HG03439 (cell line): ENCODE measurements around the gene PHLDB3.
"Not testable (repeated sequence)": the region's sequence is repeated elsewhere in the genome, so short reads cannot be mapped to it uniquely, and the experiment has no call there.

ENCODE experiments used
- ATAC-seq: cut with Tn5 transposase; IDR thresholded peaks from one replicate; pipeline ENCODE4 v1.9.1; 2021; ENCODE audit warnings: mild to moderate bottlenecking, moderate library complexity; ENCODE audit not compliant: unreplicated experiment

The PHLDB3 gene

DNA sequence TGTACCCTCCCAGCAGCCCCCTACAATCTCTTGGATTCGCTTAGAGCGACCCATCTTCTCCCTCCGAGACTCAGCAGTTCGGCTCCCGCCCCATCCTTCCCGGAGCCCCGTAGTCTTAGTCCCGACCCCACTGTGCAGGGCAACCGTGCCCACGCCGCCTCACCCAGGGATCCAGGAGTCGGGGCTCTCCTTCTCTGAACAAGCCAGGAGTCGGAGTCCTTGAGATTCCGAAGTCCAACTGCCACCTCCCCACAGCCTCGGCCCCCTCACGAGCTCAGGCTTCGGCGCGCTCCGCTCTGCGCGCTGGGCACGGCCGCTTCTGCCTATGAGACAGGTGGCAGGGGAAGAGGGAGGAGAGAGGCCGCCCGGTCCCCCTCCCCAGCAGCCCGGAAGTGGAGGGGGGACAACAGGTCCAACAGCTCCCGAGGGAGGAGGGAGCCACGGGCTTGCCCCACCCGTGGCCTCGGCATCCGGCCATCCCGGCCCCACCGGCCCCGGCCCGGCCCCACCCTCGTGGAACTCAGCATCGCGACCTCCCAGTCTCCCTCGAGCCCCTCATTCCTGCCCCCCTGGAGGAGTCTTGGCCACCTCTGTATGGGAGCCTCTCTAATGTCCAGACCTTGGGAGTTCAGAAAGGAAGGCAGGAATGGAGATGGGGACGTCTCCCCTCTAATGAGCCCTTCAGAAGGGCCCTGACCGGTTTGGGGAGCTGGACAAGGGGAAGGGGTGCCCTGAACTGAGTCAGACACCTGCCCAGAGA, at the start of gene PHLDB3:
TSS of gene PHLDB3 (minus strand) at position 321 of the 760 bp plus-strand sequence. CDS start 628 bp downstream, outside the sequence.
- peak; percentile 14 for ATAC-seq

DNA sequence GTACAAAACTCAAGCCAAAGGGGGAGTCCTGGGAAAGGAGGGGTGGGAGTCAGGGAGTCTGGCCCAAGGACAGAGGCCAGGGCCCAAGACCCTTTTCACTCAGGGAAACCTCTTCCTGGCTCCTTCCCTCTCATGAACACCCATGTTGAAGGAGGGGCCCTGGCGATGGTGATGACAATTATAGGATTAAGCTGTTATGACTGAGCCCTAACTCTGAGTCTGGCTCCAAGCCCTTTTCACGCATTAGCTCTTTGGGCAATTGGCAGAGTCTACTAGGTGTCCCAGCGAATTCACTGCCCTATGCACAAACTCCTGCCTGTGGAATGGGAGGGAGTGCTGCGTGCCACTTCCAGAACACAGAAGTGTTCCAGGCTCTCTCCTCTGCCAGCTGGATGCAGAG, 49.1 kb upstream of the PHLDB3 start:
- ATAC-seq = no peak

- ATAC-seq = no peak
These were observed 48.1 kb upstream of the PHLDB3 start for GRCh38 chr19:43552616-43553015.

GRCh38 chr19:43552198-43552450, 47.6 kb upstream of the PHLDB3 start:
- no peak for ATAC-seq

DNA sequence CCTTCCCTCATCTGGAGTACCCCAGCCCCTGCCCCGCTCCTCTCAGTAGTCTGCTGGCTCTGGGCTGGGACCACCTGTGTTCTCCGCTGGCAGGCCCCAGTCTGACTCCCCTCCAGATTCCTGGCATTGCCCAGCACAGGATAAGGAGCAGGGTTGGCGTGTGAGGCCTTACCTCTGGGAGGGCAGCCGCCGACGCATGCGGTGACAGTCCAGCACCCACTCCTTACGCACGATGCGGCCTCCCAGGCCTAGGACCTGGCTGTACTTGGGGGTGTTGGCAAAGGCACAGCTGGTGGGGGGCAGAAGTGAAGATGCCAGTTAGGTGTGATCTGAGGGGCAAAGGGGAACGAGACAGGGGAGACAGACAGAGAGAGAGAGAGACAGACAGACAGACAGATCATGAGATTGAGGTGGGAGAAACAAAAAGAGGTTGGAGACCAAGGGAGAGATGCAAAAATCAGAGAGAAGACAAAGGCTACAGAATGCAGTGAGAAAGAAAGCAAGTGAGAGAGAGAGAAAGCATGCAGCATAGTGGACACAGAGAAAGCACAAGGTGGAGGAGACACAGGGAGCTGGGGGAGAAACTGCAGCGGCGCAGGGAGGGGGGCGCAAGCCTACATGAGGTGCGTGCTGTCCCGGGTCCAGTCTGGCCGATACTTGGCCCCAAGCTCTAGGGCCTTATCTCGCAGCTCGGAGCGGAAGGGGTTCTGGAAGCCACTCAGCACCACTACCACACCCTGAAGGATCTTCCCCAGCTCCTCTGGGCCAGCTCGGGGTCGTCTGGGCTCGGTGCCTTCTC, 47.1 kb upstream of the PHLDB3 start:
- no peak for ATAC-seq

DNA sequence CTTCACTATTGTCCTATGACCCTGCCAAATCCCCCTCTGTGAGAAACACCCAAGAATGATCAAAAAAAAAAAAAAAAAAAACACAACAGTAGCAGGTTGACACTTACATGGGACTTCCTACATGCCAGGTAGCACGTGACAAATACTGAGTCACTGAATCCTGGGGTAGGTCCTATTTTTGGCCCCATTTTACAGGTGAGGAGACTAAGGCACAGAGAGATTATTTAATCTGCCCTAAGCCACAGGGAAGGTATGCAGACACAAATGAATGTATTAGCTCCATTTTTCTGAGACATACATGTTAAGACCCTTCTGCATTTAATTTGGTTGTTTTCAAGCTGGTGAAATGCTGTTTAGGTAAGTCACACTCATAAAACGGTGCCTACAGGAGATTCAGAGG, 44.2 kb upstream of the PHLDB3 start:
- no peak for ATAC-seq

DNA sequence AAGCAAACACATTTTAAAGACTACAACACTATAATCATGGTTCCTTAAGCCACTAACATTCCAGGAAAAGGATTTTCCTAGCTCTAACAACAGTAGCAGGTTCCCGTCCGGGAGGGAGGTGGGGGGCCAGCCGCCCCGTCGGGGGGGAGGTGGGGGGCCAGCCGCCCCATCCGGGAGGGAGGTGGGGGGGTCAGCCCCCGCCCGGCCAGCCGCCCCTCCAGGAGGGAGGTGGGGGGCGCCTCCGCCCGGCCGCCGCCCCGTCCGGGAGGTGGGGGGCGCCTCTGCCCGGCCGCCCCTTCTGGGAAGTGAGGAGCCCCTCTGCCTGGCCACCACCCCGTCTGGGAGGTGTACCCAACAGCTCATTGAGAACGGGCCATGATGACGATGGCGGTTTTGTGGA, 43.4 kb upstream of the PHLDB3 start:
- ATAC-seq = not testable (repeated sequence)

GRCh38 chr19:43546581-43546980, 42.0 kb upstream of the PHLDB3 start:
- no peak for ATAC-seq

DNA sequence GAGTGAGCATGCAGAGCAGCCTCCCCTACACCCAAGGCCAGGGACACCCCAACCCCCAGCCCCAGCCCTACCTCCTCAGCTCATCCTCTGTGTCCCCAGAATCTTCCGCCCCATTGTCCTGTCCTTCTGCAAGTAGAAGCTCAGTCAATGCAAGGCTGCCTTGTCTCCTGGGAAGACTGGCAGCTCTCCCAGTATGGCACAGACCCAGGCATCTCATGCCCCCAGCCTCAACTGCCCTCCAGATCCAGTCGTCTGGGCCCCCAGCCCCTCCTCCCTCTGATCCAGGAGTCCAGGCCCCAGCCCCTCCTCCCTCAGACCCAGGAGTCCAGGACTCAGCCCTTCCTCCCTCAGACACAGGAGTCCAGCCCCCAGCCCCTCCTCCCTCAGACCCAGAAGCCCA, 41.4 kb upstream of the PHLDB3 start:
- ATAC-seq = no peak

DNA sequence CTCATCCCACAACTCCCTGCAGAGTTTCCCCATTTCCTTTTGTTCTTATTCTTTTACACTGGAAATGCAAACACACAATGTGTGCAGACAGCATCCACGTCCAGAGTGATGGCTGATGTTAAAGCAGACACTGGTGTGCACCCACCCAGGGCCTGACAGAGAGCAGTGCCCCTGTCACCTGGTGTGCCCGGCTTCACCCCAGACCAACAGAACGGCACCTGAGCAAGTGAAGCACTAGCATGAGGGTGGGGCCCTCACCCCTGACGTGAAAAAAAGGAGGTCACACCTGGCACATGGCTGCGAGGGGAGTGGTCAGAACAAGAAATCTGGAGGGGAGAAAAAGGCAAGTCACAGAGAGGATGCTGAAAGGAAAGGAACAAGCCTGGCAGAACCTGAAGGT, 40.7 kb upstream of the PHLDB3 start:
- ATAC-seq = no peak

- no peak for ATAC-seq
These were observed 39.5 kb upstream of the PHLDB3 start for GRCh38 chr19:43544077-43544476.

- ATAC-seq = no peak
These were observed 37.5 kb upstream of the PHLDB3 start for GRCh38 chr19:43541920-43542650.

DNA sequence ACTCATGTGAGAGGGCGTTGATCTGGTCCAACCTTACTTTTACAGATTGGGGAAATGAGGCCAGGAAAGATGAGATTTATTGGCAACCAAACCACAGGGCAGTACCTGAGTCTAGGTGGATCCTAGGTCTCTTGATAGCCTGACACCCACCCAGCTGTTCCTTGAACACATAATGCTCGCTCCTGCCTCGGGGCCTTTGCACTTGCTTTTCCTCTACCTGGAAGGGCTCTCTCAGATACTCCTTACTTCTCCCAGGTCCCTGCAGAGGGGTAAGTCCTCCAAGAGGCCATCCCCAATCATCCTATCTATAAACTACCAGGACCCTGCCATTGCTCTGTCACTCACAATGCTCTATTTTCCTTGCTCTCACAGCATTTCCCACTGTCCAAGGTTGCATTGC, 35.8 kb upstream of the PHLDB3 start:
- no peak for ATAC-seq

DNA sequence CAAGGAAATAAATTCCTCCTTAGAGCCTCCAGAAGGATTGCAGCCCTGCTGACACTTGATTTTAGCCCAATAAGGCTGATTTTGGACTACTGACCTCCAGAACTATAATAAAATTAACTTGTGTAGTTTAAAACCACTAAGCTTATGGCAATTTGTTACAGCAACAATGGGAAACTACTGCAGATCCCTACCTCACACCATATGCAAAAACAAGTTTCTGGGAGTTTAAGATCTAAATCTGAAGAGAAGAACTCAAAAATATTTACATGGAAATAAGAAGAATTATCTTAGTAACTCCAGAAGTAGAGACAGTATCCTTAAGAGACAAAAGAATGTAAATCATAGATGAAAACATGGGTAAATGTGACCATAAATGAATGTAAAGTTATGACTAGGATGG, 34.4 kb upstream of the PHLDB3 start:
- no peak for ATAC-seq

DNA sequence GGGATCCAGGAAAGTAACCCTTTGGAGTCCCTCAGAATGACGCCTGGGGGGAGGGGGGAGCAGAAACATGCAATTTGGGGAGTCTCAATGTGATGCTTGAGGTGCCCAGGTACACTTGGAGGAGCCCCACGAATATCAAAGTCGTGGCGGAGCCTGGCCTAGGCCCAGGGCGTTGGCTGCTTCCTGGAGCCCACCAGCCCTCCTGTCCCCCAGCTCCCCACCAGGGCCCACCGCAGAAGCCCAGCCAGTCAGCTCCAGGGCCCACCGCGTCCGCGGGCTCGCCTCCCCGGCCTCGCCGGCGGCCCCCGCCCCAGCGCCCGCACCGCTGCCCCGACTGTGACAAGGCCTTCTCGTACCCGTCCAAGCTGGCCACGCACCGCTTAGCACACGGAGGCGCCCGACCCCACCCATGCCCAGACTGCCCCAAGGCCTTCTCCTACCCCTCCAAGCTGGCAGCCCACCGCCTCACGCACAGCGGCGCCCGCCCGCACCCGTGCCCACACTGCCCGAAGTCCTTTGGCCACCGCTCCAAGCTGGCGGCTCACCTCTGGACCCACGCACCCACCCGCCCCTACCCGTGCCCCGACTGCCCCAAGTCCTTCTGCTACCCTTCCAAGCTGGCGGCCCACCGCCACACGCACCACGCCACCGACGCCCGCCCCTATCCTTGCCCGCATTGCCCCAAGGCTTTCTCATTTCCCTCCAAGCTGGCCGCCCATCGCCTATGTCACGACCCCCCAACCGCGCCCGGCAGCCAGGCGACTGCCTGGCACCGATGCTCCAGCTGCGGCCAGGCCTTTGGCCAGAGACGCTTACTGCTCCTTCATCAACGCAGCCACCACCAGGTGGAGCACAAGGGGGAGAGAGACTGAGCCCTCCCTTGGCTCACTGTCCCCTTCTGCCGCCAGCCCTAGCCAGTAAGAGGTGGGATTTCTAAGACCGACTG, 30.5 kb upstream of the PHLDB3 start:
- ATAC-seq = no peak

GRCh38 chr19:43534305-43534815, 29.8 kb upstream of the PHLDB3 start:
- no peak for ATAC-seq

GRCh38 chr19:43533546-43534304, 29.2 kb upstream of the PHLDB3 start:
- ATAC-seq = peak; percentile 55

- ATAC-seq = peak; percentile 59
These were observed 28.5 kb upstream of the PHLDB3 start, which contains the start of gene ZNF575 for GRCh38 chr19:43532962-43533545. Gene ZNF575 (plus strand): TSS chr19:43533188. CDS start chr19:43534423, 1,235 bp downstream.

- ATAC-seq = no peak
These were observed 28.0 kb upstream of the PHLDB3 start for GRCh38 chr19:43532571-43532961.
